Epithelial cell of esophagus (primary cell): ENCODE data around the gene PPP1R3G.

Experiments
- DNase-seq: peaks from one replicate; pipeline ENCODE4 v3.0.0; 2010; ENCODE audit warnings: low read depth
- H3K4me3 ChIP-seq: 2 replicates; pipeline ENCODE4 v1.5.1; 2011; ENCODE audit warnings: mild to moderate bottlenecking, low read length, control low read depth
- CTCF ChIP-seq: IDR thresholded peaks from 2 replicates; pipeline ENCODE4 v1.5.1; 2011; ENCODE audit warnings: low read depth, mild to moderate bottlenecking, low read length, control low read depth, inconsistent platforms; ENCODE audit not compliant: insufficient read depth; ENCODE audit errors: missing control alignments

PPP1R3G gene

GRCh38 chr6:5071216-5071615, 13.9 kb upstream of the PPP1R3G start:
- no peak for DNase-seq
- no peak for TF ChIP-seq CTCF
- no peak overlapping the region for H3K4me3 ChIP-seq

DNA sequence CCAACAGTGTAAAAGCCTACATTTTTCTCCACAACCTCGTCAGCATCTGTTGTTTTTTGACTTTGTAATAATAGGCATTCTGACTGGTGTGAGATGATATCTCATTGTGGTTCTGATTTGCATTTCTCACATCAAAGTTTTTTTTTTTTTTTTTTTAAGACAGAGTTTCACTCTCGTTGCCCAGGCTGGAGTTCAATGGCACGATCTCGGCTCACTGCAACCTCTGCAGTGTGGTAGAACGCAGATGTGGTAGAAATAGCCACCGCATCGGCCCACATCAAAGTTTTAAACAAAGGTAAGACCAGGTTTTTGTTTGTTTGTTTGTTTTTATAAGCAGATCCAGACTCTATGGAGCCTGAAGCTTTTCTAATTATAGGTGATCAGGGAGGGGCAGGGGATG, 12.7 kb upstream of the PPP1R3G start:
- H3K4me3 ChIP-seq = no peak overlapping the region
- no peak for DNase-seq
- TF ChIP-seq CTCF = no peak

GRCh38 chr6:5073992-5074391, 11.1 kb upstream of the PPP1R3G start:
- DNase-seq = no peak
- TF ChIP-seq CTCF = no peak
- H3K4me3 ChIP-seq = no peak overlapping the region

DNA sequence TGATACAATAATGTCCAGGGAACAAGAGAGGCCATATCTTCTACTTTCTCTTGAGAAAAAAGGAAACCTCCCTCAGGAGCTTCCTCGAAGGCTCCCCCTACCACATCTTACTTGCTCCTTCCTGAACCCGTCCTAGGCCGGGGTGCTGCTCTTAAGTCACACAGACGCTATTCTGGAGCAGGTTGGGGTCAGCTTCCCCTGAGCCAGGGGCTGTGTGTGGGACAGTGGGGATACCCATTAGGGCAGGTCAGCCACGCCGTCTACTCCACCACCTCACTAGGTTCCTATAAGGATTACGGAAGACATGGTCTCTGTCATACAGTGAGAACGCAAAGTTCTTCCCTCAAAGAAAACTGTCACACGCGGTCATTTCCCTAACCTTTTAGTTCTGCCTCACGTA, 8.2 kb upstream of the PPP1R3G start:
- DNase-seq = no peak
- TF ChIP-seq CTCF = no peak
- no peak overlapping the region for H3K4me3 ChIP-seq

GRCh38 chr6:5078121-5078669, 6.9 kb upstream of the PPP1R3G start:
- H3K4me3 ChIP-seq = no peak overlapping the region
- peak; percentile 40 for DNase-seq
- peak; percentile 10 for TF ChIP-seq CTCF

GRCh38 chr6:5079692-5080091, 5.4 kb upstream of the PPP1R3G start:
- H3K4me3 ChIP-seq = no peak overlapping the region
- TF ChIP-seq CTCF = no peak

DNA sequence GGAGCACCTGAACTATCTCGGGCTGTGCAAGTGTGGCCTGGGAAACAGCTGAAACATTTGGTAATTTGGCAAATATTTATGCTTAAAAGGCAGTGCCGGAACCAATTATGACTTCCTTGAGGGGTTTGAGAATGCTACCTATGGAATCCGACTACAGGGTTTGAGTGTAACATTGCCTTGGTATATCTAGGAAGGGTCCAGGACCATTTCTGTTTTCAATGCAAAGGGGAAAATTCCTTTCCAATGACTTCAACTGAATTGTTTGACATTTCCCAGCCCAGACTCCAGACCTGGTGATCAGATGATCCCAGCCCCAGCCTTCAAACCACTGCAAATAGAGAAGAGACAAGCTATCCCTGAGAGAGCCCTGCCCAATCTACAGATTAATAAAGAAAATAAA, 4.6 kb upstream of the PPP1R3G start:
- DNase-seq = no peak
- no peak overlapping the region for H3K4me3 ChIP-seq
- TF ChIP-seq CTCF = no peak

More at GRCh38 chr6:5079692-5080091, 5.4 kb upstream of the PPP1R3G start:
- no peak for DNase-seq
